ENCODE data around the gene FHOD1. TPM values are rescaled to one million over a fixed set of nuclear protein-coding genes. Genes with fewer than 3 reads are reported as not detected.

FHOD1 gene
- total RNA-seq, 1 experiment from 2014 or later, result 58.2 TPM

- ChIA-PET CTCF (interaction anchor here (0.6 kb wide), 1 partner anchor 26 kb away, joined by 10 read pairs; no protein-coding TSS in a partner anchor), POLR2A (ENCODE audit: unreplicated experiment) (no interaction called here)
- no peaks in the 10 kb centered on the region for H3K9me2 ChIP-seq (ENCODE audit: insufficient read depth)
- no peaks in the 10 kb centered on the region for H3K79me2 ChIP-seq (ENCODE audit: low read depth)
- no peak overlapping the region for H3K27ac ChIP-seq
- no TSS peak for BruUV-seq (replicated peaks)
- peaks cover 20% of the 10 kb centered on the region for H3K4me1 ChIP-seq (replicated peaks; ENCODE audit: insufficient read depth)
- H4K20me1 ChIP-seq (ENCODE audit: insufficient read depth), result no peaks in the 10 kb centered on the region
- no peaks in the 10 kb centered on the region for H3K27me3 ChIP-seq (ENCODE audit: insufficient read depth, low read depth)
- no peak overlapping the region for H2AFZ ChIP-seq
- no peak for DNase-seq
- TF ChIP-seq, protein P1, sequence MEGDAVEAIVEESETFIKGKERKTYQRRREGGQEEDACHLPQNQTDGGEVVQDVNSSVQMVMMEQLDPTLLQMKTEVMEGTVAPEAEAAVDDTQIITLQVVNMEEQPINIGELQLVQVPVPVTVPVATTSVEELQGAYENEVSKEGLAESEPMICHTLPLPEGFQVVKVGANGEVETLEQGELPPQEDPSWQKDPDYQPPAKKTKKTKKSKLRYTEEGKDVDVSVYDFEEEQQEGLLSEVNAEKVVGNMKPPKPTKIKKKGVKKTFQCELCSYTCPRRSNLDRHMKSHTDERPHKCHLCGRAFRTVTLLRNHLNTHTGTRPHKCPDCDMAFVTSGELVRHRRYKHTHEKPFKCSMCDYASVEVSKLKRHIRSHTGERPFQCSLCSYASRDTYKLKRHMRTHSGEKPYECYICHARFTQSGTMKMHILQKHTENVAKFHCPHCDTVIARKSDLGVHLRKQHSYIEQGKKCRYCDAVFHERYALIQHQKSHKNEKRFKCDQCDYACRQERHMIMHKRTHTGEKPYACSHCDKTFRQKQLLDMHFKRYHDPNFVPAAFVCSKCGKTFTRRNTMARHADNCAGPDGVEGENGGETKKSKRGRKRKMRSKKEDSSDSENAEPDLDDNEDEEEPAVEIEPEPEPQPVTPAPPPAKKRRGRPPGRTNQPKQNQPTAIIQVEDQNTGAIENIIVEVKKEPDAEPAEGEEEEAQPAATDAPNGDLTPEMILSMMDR (conservative IDR thresholded peaks at IDR 0.05), result no peak
- TF ChIP-seq EZH2 (IDR thresholded peaks at IDR 0.05; ENCODE audit: low read depth), result no peak
- no peaks in the 10 kb centered on the region for H3K9me3 ChIP-seq (ENCODE audit: insufficient read depth, low read depth)
- no peaks in the 10 kb centered on the region for H3K36me3 ChIP-seq (ENCODE audit: low read depth)
- no peak overlapping the region for H3K4me3 ChIP-seq
- intact Hi-C loops (cut with micrococcal nuclease; ENCODE audit: unreplicated experiment), result no loop called here
- H3K4me2 ChIP-seq, result no peak overlapping the region
- H3F3A ChIP-seq (ENCODE audit: insufficient read depth, low read depth), result peaks cover 6% of the 10 kb centered on the region; the same call in 1 of the 2 replicates
These were observed 47.0 kb upstream of the FHOD1 start for GRCh38 chr16:67294171-67294757.

DNA sequence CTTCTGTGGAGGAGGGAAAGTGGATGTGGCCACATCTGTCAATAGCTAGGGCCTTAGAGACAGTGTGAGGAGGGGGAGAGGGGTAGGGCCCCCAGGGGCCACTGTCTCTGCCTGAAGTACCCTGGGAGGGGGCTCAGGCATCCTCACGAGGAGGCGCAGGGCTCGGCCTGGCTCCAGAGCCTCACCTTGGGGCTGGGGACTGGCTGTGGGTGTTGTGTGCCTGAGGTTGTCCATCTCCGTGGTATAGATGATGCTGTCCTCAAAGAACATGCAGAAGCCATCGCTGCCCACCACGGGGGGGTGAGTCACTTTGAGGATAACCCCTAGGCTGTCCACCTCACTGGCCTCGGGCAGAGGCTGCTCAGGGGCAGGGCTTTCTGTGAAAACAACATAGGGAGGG lies 44.2 kb upstream of the FHOD1 start:
- intact Hi-C loops (cut with micrococcal nuclease; ENCODE audit: unreplicated experiment), result no loop called here
- H3K27ac ChIP-seq, result no peak overlapping the region
- H3K79me2 ChIP-seq (ENCODE audit: low read depth), result no peaks in the 10 kb centered on the region
- no peaks in the 10 kb centered on the region for H3K36me3 ChIP-seq (ENCODE audit: low read depth)
- peaks cover 15% of the 10 kb centered on the region for H3K4me1 ChIP-seq (replicated peaks; ENCODE audit: insufficient read depth)
- TF ChIP-seq, protein P1 (conservative IDR thresholded peaks at IDR 0.05), result no peak
- TF ChIP-seq EZH2 (IDR thresholded peaks at IDR 0.05; ENCODE audit: low read depth), result no peak
- no peaks in the 10 kb centered on the region for H3K9me2 ChIP-seq (ENCODE audit: insufficient read depth)
- no peak for DNase-seq
- peaks cover under 1% of the 10 kb centered on the region; the same call in 1 of the 2 replicates for H3F3A ChIP-seq (ENCODE audit: insufficient read depth, low read depth)
- CTCF ChIA-PET, result no interaction called here
- no peak overlapping the region for H3K4me3 ChIP-seq
- no peaks in the 10 kb centered on the region for H3K27me3 ChIP-seq (ENCODE audit: insufficient read depth, low read depth)
- no peak overlapping the region for H2AFZ ChIP-seq
- no TSS peak for BruUV-seq (replicated peaks)
- no peaks in the 10 kb centered on the region for H3K9me3 ChIP-seq (ENCODE audit: insufficient read depth, low read depth)
- no peak overlapping the region for H3K4me2 ChIP-seq
- no peaks in the 10 kb centered on the region for H4K20me1 ChIP-seq (ENCODE audit: insufficient read depth)
- POLR2A ChIA-PET (ENCODE audit: unreplicated experiment), result no interaction called here

- intact Hi-C loops (cut with micrococcal nuclease; ENCODE audit: unreplicated experiment), result no loop called here
- Histone ChIP-seq H3K36me3 (ENCODE audit: low read depth) (no peaks in the 10 kb centered on the region), H3K4me2 (no peak overlapping the region), H2AFZ (no peak overlapping the region), H3K9me2 (ENCODE audit: insufficient read depth) (no peaks in the 10 kb centered on the region), H3K4me1 (replicated peaks; ENCODE audit: insufficient read depth) (peaks cover 16% of the 10 kb centered on the region), H3K79me2 (ENCODE audit: low read depth) (no peaks in the 10 kb centered on the region), H3K27ac (no peak overlapping the region), H3F3A (ENCODE audit: insufficient read depth, low read depth) (peaks cover 12% of the 10 kb centered on the region; the same call in 1 of the 2 replicates), H4K20me1 (ENCODE audit: insufficient read depth) (no peaks in the 10 kb centered on the region), H3K9me3 (ENCODE audit: insufficient read depth, low read depth) (no peaks in the 10 kb centered on the region), H3K4me3 (no peak overlapping the region), H3K27me3 (ENCODE audit: insufficient read depth, low read depth) (no peaks in the 10 kb centered on the region)
- POLR2A ChIA-PET (ENCODE audit: unreplicated experiment), result no interaction called here
- TF ChIP-seq EZH2 (IDR thresholded peaks at IDR 0.05; ENCODE audit: low read depth), result no peak
- TF ChIP-seq, protein P1 (conservative IDR thresholded peaks at IDR 0.05), result no peak
- no peak for DNase-seq
- CTCF ChIA-PET, result interaction anchor here (0.6 kb wide), 1 partner anchor 28 kb away, joined by 3 read pairs; no protein-coding TSS in a partner anchor
- no TSS peak for BruUV-seq (replicated peaks)
These were observed 40.7 kb upstream of the FHOD1 start for GRCh38 chr16:67287960-67288359.

All from PC-9 (cell line).